Naive thymus-derived CD4-positive, alpha-beta T cell (primary cell): ENCODE data around the gene ZBTB48. TPM values are rescaled to one million over a fixed set of nuclear protein-coding genes. Genes with fewer than 3 reads are reported as not detected.

ENCODE experiments used
- ATAC-seq: fragments of 150-1000 bp; cut with Tn5 transposase; 2 replicates; pipeline ENCODE4 v1.10.0; 2021; ENCODE audit warnings: mild to moderate bottlenecking, moderate library complexity
- CTCF ChIA-PET: fragments of 350-600 bp; sonication (Branson Sonifier 250); formaldehyde crosslinking; loops from one replicate; lab custom pipeline; 2021; ENCODE audit warnings: antibody characterized with exemption; lab: Charles Lee
- POLR2A ChIA-PET: fragments of 350-600 bp; sonication (Branson Sonifier 250); formaldehyde crosslinking; loops from one replicate; lab custom pipeline; 2021; ENCODE audit warnings: antibody characterized with exemption, inconsistent platforms; lab: Charles Lee
- DNase-seq, 9 donors: peaks; one replicate each; pipeline versions ENCODE4 v3.0.0 to v3.0.0-alpha.2; 2020 to 2022; ENCODE audit warnings: mixed read lengths in 1 of 9
- H3K27ac ChIP-seq: one replicate; pipeline ENCODE4 v1.7.0; 2013; ENCODE audit warnings: mild to moderate bottlenecking, low read depth, low read length, moderate library complexity
- H3K27me3 ChIP-seq, 2 donors: one replicate each; pipeline ENCODE4 v1.7.0; 2013; ENCODE audit warnings: low read length in 2 of 2, mild to moderate bottlenecking in 2 of 2, moderate library complexity in 2 of 2; ENCODE audit not compliant: control insufficient read depth in 2 of 2, insufficient read depth in 2 of 2
- H3K36me3 ChIP-seq, 3 experiments: 1 replicate in 2 of 3; 2 replicates in 1 of 3; pipeline ENCODE4 v1.7.0; 2013; ENCODE audit warnings: low read length in 3 of 3, mild to moderate bottlenecking in 3 of 3, moderate library complexity in 1 of 3; ENCODE audit not compliant: insufficient read depth in 3 of 3, control insufficient read depth in 2 of 3
- H3K4me1 ChIP-seq, 2 donors: one replicate each; pipeline ENCODE4 v1.7.0; 2013; ENCODE audit warnings: low read length in 2 of 2, mild to moderate bottlenecking in 2 of 2, moderate library complexity in 1 of 2; ENCODE audit not compliant: control insufficient read depth in 2 of 2, insufficient read depth in 2 of 2
- H3K4me3 ChIP-seq: 2 replicates; pipeline ENCODE4 v1.7.0; 2013; ENCODE audit warnings: mild to moderate bottlenecking, low read length
- H3K9me3 ChIP-seq, 3 experiments: 1 replicate in 2 of 3; 2 replicates in 1 of 3; pipeline ENCODE4 v1.7.0; 2013; ENCODE audit warnings: low read length in 3 of 3; ENCODE audit not compliant: control insufficient read depth in 2 of 3
- H3K27ac Mint-ChIP-seq, 9 donors: one replicate each; pipeline ENCODE4 v1.8.0; 2020 to 2022; ENCODE audit warnings: mixed read lengths in 9 of 9, mild to moderate bottlenecking in 8 of 9, moderate library complexity in 5 of 9, inconsistent platforms in 2 of 9
- H3K27me3 Mint-ChIP-seq, 5 donors: one replicate each; pipeline ENCODE4 v1.8.0; 2021 to 2022; ENCODE audit warnings: mixed read lengths in 5 of 5, mild to moderate bottlenecking in 1 of 5
- H3K36me3 Mint-ChIP-seq, 5 donors: one replicate each; pipeline ENCODE4 v1.8.0; 2020 to 2022; ENCODE audit warnings: mixed read lengths in 5 of 5, mild to moderate bottlenecking in 3 of 5, inconsistent platforms in 1 of 5
- H3K4me1 Mint-ChIP-seq, 7 donors: one replicate each; pipeline ENCODE4 v1.8.0; 2020 to 2022; ENCODE audit warnings: mixed read lengths in 7 of 7, mild to moderate bottlenecking in 3 of 7, inconsistent platforms in 1 of 7
- H3K4me3 Mint-ChIP-seq, 10 donors: one replicate each; pipeline ENCODE4 v1.8.0; 2020 to 2022; ENCODE audit warnings: mild to moderate bottlenecking in 10 of 10, mixed read lengths in 10 of 10, moderate library complexity in 6 of 10, inconsistent platforms in 2 of 10
- H3K9me3 Mint-ChIP-seq, 11 donors: one replicate each; pipeline ENCODE4 v1.8.0; 2020 to 2022; ENCODE audit warnings: mixed read lengths in 11 of 11, mild to moderate bottlenecking in 4 of 11, inconsistent platforms in 1 of 11, moderate library complexity in 1 of 11
- intact Hi-C, 2 donors: fragments of 100-400 bp; cut with micrococcal nuclease; formaldehyde crosslinking; loops; one replicate each; pipeline ENCODE4 v1.15.1; 2023
- polyA plus RNA-seq, 2 donors: library from polyadenylated mRNA; unstranded; fragments of 300-500 nt; fragmentation: Illumina TruSeq; gene quantifications; one replicate each; pipeline ENCODE4 v1.2.3, GENCODE V29; 2021
- total RNA-seq, 6 experiments: library from RNA in 5 of 6; stranded (reverse) in 5 of 6; gene quantifications; 1 replicate in 5 of 6; 2 replicates in 1 of 6; pipeline ENCODE4 v1.2.3 and lab custom pipeline; 2021 to 2026

The ZBTB48 gene
- total RNA-seq (10 to 100 TPM; 39.1 to 70.4 (median 62.2) TPM), polyA plus RNA-seq (10 to 100 TPM; 18.5 to 27.9 TPM), total RNA-seq (lab: John Stamatoyannopoulos, UW) (37.6 reads per million, percentile 65 among the genes with 10 or more reads in this experiment)

DNA sequence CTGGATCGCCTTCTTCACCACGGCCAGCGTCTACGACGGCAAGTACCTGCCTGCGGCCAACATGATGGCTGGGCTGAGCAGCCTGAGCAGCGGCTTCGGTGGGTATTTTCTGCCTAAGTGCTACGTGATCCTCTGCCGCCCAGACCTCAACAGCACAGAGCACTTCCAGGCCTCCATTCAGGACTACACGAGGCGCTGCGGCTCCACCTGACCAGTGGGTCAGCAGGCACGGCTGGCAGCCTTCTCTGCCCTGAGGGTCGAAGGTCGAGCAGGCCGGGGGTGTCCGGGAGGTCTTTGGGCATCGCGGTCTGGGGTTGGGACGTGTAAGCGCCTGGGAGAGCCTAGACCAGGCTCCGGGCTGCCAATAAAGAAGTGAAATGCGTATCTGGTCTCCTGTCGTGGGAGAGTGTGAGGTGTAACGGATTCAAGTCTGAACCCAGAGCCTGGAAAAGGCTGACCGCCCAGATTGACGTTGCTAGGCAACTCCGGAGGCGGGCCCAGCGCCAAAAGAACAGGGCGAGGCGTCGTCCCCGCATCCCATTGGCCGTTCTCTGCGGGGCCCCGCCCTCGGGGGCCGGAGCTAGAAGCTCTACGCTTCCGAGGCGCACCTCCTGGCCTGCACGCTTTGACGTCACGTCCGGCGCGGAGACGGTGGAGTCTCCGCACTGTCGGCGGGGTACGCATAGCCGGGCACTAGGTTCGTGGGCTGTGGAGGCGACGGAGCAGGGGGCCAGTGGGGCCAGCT is at the start of gene ZBTB48:
Gene ZBTB48, plus strand, starts transcription at position 621 of the 745 bp plus-strand sequence. CDS start 616 bp downstream, outside the sequence.
- Mint-ChIP-seq H3K27me3 (no peaks in the 10 kb centered on the region), H3K4me3 (peak within 1 kb of the TSS; percentile 76 to 97 (median 96)), H3K36me3 (peaks cover 0 to 1% (median 0%) of the 10 kb centered on the region in 5 donors), H3K9me3 (peaks cover 0 to under 1% (median 0%) of the 10 kb centered on the region in 11 donors), H3K4me1 (peaks cover 27 to 43% (median 35%) of the 10 kb centered on the region in 7 donors), H3K27ac (peak within 1 kb of the TSS; percentile 88 to 98 (median 95))
- ChIA-PET POLR2A (interaction anchor here (0.6 to 6.9 kb wide), 15 partner anchors 9 to 122 kb away, joined by 3 to 153 read pairs (median 4); partner anchors contain the start of genes DNAJC11, KLHL21, NOL9 and TAS1R1), CTCF (interaction anchor here (1.0 to 1.7 kb wide), 5 partner anchors 9 to 37 kb away, joined by 3 to 7 read pairs (median 4); no protein-coding TSS in a partner anchor)
- DNase-seq, result peak; percentile 92 to 97 (median 94)
- intact Hi-C loops, result loop anchor here (1.0 to 2.0 kb wide), 7 partner anchors 22 to 122 kb away; partner anchors contain the start of genes NOL9 (in 2 of the 2), PHF13 (in 2 of the 2), DNAJC11 (in 1 of the 2) and KLHL21 (in 1 of the 2)
- peak; percentile 98 for ATAC-seq
- Histone ChIP-seq H3K36me3 (peaks cover 0 to 9% (median 0%) of the 10 kb centered on the region in 3 experiments), H3K27me3 (no peaks in the 10 kb centered on the region), H3K27ac (peak within 1 kb of the TSS; percentile 91), H3K4me1 (peaks cover 25 to 27% of the 10 kb centered on the region in 2 donors), H3K4me3 (peak within 1 kb of the TSS; percentile 76), H3K9me3 (no peaks in the 10 kb centered on the region)

GRCh38 chr1:6530504-6531160 is 49.2 kb upstream of the ZBTB48 start:
- Mint-ChIP-seq H3K27me3 (no peaks in the 10 kb centered on the region), H3K9me3 (no peaks in the 10 kb centered on the region), H3K4me1 (peaks cover 0 to 11% (median 6%) of the 10 kb centered on the region in 7 donors), H3K27ac (no peak overlapping the region), H3K4me3 (no peak overlapping the region), H3K36me3 (peaks cover 10 to 57% (median 22%) of the 10 kb centered on the region in 5 donors)
- ATAC-seq (no peak), DNase-seq (no peak)
- no peaks in the 10 kb centered on the region for H3K9me3 ChIP-seq
- no peaks in the 10 kb centered on the region for H3K4me1 ChIP-seq
- H3K27ac ChIP-seq, result no peak overlapping the region
- CTCF ChIA-PET, result no interaction called here
- no peak overlapping the region for H3K4me3 ChIP-seq
- no peaks in the 10 kb centered on the region for H3K27me3 ChIP-seq
- H3K36me3 ChIP-seq, result peaks cover 18 to 87% (median 35%) of the 10 kb centered on the region in 3 experiments
- intact Hi-C loops, result no loop called here
- POLR2A ChIA-PET, result no interaction called here

- Histone ChIP-seq H3K27ac (no peak overlapping the region), H3K4me3 (no peak overlapping the region), H3K4me1 (no peaks in the 10 kb centered on the region), H3K9me3 (no peaks in the 10 kb centered on the region), H3K36me3 (peaks cover 18 to 81% (median 35%) of the 10 kb centered on the region in 3 experiments), H3K27me3 (no peaks in the 10 kb centered on the region)
- Mint-ChIP-seq H3K4me1 (peaks cover 0 to 14% (median 6%) of the 10 kb centered on the region in 7 donors), H3K27ac (peak overlapping the region in 2 of 9 donors; percentile 26 to 49), H3K36me3 (peaks cover 7 to 51% (median 21%) of the 10 kb centered on the region in 5 donors), H3K9me3 (no peaks in the 10 kb centered on the region), H3K27me3 (no peaks in the 10 kb centered on the region), H3K4me3 (no peak overlapping the region)
- DNase-seq (no peak), ATAC-seq (no peak)
- POLR2A ChIA-PET, result interaction anchor here (0.6 kb wide), 1 partner anchor 169 kb away, joined by 3 read pairs; the partner anchor contains the start of gene DNAJC11
- intact Hi-C loops, result no loop called here
- CTCF ChIA-PET, result no interaction called here
These were observed 47.8 kb upstream of the ZBTB48 start for GRCh38 chr1:6531996-6532395.

GRCh38 chr1:6534248-6534822 is 45.5 kb upstream of the ZBTB48 start:
- Histone ChIP-seq H3K36me3 (peaks cover 12 to 73% (median 27%) of the 10 kb centered on the region in 3 experiments), H3K4me3 (no peak overlapping the region), H3K27me3 (no peaks in the 10 kb centered on the region), H3K27ac (no peak overlapping the region), H3K4me1 (no peaks in the 10 kb centered on the region), H3K9me3 (no peaks in the 10 kb centered on the region)
- H3K27me3 Mint-ChIP-seq, result no peaks in the 10 kb centered on the region
- H3K4me1 Mint-ChIP-seq, result peaks cover 0 to 20% (median 5%) of the 10 kb centered on the region in 7 donors
- no peaks in the 10 kb centered on the region for H3K9me3 Mint-ChIP-seq
- ChIA-PET POLR2A (interaction anchor here (1.3 to 4.7 kb wide), 3 partner anchors 11 to 44 kb away, joined by 3 to 20 read pairs (median 5); partner anchors contain the start of genes NOL9 and TAS1R1), CTCF (no interaction called here)
- DNase-seq (no peak), ATAC-seq (no peak)
- intact Hi-C loops, result no loop called here
- peaks cover 0 to 45% (median 15%) of the 10 kb centered on the region in 5 donors for H3K36me3 Mint-ChIP-seq
- H3K27ac Mint-ChIP-seq, result peak overlapping the region in 2 of 9 donors; percentile 47 to 61
- H3K4me3 Mint-ChIP-seq, result no peak overlapping the region

GRCh38 chr1:6535214-6535613 is 44.6 kb upstream of the ZBTB48 start:
- Mint-ChIP-seq H3K9me3 (no peaks in the 10 kb centered on the region), H3K4me1 (peaks cover 0 to 24% (median 5%) of the 10 kb centered on the region in 7 donors), H3K36me3 (peaks cover 0 to 49% (median 19%) of the 10 kb centered on the region in 5 donors), H3K27ac (peak overlapping the region in 4 of 9 donors; percentile 49 to 68 (median 60)), H3K4me3 (no peak overlapping the region), H3K27me3 (no peaks in the 10 kb centered on the region)
- no peak for ATAC-seq
- Histone ChIP-seq H3K36me3 (peaks cover 12 to 74% (median 27%) of the 10 kb centered on the region in 3 experiments), H3K4me1 (no peaks in the 10 kb centered on the region), H3K4me3 (no peak overlapping the region), H3K27ac (no peak overlapping the region), H3K27me3 (no peaks in the 10 kb centered on the region), H3K9me3 (no peaks in the 10 kb centered on the region)
- ChIA-PET CTCF (interaction anchor here (0.9 kb wide), 1 partner anchor 49 kb away, joined by 3 read pairs; no protein-coding TSS in a partner anchor), POLR2A (interaction anchor here (0.9 to 4.7 kb wide), 5 partner anchors 10 to 66 kb away, joined by 3 to 20 read pairs (median 5); partner anchors contain the start of genes NOL9 and TAS1R1)
- intact Hi-C loops, result no loop called here
- DNase-seq, result no peak
